ENCODE data around the gene CCDC30.
"Not testable (repeated sequence)": the region's sequence is repeated elsewhere in the genome, so short reads cannot be mapped to it uniquely, and the experiment has no call there.

CCDC30 gene

DNA sequence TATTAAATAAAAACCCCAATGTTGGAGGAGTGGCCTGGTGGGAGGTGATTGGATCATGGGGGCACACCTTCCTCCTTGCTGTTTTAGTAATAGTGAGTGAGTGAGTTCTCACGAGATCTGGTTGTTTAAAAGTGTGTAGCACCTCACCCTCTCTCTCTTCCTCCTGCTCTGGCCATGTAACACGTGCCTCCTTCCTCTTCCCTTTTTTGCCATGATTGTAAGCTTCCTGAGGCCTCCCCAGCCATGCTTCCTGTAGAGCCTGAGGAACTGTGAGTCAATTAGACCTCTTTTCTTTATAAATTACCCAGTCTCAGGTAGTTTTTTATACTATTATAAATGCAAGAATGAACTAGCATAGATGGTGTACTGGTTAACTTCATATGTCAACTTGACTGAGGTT, 68.0 kb downstream of the CCDC30 start:
- DNase-seq = no peak

DNA sequence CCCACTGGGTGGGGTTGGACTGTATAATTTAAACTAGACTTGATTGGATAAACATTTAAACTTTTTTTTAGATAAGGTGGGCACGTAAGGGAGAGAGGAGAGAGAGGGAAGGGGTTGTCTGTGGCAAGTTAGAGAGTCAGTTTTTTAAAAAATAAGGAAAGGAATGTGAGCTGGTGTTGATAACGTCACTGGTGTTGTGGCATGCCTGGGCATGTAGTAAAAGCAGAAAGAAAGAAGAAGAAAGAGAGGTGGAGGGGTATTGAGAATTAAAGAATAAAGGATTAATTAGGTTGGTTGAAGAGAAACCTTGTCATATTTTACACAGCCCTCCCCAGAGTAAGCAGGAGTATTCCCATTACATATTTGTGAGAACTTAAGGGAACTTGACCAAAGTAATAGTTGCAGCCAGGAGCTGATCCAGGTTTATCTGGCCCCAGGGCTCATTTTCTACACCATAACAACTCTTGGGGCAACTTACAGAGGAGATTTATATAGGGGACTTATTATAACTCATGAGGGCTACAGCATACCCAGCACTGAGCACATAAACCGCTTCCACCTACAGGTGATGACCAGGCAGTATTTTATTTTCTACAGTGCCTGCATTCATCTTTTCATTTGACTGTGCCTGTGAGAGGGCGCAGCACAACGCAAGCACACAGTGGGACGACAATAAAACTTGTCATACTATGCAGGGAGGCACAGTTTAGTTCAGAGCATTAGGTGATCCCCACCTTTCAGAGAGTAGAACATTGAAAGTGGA, 70.2 kb downstream of the CCDC30 start:
- no peak for DNase-seq

DNA sequence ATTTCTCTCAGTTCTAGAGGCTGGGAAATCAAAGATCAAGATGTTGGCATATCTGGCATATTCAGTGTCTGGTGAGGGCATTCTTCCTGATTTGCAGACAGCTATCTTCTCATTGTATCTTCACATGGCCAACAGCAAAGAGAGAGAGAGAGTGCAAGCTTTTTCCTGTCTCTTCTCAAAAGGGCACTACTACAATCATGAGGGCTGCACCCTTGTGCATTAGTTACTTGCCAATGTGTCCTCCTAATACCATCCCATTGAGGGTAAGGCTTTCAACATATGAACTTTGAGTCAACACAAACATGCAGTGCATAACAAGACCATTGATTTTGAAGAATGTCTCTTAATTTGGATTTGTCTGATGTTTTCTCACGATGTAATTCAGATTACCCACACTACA, 78.0 kb downstream of the CCDC30 start:
- DNase-seq = no peak

DNA sequence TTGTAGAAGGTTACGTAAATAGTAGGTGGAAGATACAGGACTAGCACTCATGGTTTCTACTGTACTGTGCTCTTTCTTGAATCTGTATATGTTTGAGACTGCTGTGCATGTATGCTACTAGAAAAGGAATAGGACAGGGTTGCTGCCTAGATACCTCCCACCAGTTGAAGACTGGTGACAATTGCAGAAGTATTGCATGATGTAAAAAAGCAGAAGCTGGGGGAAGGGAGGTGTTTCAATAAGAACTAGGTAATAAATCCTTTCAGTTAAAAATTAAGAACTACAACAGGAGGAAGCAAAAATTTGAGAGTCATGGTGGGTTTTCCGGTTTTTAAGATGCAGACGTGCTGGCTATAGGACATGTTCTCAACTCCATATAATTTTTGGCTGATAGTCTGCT, 88.1 kb downstream of the CCDC30 start:
- DNase-seq = no peak

DNA sequence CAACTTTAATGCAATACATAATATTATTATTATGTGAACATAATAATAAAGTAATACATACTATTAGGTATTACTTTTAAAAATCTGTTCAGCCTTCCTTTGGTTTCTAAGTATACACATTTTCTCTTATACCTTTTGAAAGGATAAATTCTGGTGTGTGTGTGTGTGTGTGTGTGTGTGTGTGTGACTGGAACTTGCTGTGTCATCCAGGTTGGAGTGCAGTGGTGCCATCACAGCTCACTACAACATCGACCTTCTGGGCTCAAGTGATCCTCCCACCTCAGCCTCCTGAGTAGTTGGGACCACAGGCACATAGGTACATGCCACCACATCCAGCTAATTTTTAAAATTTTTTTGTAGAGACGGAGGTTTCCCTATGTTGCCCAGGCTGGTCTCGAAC, 88.5 kb downstream of the CCDC30 start:
- no peak for DNase-seq

DNA sequence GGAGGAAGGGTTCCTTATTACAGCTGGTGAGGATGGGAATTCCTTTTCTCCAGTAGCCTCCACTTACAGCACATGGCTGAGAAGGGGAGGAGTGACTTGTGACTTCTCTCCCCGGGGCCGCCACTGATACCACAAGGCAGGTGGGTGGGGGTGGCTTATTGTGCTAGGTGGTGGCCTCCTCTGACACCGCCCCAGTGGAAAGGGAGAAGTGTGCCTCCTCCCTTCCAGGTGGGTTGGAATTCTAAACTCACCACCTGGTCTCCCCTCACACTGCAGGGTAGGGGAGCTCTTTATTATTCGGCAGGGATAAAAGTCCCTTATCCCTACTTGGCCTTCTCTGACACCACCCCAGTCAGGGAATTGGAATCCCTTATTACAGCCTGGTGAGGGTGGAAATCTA, 89.5 kb downstream of the CCDC30 start:
- no peak for DNase-seq

DNA sequence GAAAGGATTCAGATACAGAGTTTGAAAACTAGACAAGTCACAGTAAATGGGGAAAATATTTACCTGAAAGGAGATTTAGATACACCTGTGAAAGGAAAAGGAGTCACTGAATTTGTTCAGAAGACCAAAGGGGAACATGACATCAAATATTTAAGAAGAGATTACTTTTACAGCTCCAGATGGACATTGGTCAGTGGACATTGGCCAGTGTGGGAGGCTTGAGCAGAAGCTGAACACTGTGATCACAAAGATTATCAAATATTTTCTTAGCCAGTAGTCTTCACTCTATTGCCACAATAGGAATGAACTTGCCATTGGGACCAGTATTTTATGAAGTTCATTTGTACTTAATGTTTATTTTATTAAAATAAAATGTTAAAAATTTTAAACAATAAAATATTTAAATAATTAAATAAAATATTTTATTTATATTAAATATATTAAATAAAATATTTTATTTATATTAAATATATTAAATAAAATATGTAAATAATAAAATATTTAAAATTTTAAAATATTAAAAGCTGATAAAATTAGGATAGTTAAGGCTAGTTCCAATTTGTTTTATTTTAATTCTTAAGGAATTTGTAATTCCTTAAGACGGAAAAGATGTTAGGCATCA, 94.3 kb downstream of the CCDC30 start:
- no peak for DNase-seq

DNA sequence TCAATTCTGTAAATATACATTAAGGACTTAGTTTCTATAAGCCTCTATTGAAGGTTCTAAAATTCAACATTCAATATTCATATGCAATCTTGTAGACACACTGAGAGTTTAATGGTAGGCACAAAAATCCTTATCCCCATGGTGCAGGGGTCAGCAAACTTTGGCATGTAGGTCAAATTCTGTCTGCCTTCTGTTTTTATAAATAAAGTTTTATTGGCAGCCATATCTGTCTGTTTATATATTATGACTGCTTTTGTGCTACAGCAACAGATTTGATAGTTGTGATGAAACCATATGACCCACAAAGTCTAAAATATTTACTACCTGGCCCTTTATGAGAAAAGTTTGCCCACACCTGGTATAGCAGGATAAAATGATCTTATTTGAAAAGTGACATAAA, 104.0 kb downstream of the CCDC30 start:
- no peak for DNase-seq

DNA sequence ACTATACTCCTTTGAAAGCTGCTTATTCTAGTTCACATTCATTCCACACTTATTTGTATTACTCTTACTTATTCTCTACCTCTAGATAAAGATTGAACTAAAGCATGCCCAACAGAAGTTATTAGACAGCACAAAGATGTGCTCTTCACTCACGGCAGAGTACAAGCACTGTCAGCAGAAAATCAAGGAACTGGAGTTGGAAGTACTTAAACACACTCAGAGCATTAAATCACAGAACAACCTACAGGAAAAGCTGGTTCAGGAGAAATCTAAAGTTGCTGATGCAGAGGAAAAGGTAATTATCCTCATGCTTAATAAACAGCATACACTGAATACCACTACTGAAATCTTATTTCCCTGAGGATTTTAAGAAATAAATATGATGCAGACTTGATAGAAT, 113.8 kb downstream of the CCDC30 start:
- no peak for DNase-seq

DNA sequence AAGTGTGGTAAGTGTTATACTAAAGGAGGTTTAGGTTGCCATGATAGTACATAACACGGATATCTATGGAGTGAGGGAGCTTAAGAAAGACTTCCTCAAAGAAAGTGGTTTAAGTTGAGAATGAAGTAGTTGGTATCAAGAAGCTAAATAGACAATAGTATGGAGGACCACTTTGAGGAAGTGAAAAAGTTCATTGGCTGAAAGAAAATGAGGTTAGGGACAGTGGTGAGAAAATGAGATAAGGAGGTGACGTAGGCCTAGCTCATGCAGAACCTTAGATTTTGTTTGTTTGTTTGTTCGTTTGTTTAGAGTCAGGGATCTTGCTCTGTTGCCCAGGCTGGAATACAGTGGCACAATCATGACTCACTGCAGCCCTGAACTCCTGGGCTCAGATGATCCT, 122.9 kb downstream of the CCDC30 start:
- DNase-seq = no peak

DNA sequence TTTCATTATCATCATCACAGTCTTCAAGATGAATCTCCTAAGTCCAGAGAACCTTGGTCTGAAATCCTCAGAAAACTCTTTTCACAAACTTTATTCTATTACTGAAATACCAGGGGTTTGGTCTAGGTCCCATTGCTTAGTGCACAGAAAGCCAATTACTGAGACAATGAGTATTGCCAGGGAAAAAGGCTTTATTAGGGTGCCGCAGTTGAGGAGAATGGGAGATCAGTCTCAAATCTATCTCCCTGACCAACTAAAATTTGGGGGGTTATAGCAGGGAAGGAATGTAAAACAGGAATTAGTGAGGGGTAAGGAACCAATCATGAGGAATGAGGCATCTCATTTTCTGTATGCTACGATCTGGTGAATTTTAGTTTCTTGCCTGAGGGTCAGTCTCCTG, 124.7 kb downstream of the CCDC30 start:
- DNase-seq = no peak

DNA sequence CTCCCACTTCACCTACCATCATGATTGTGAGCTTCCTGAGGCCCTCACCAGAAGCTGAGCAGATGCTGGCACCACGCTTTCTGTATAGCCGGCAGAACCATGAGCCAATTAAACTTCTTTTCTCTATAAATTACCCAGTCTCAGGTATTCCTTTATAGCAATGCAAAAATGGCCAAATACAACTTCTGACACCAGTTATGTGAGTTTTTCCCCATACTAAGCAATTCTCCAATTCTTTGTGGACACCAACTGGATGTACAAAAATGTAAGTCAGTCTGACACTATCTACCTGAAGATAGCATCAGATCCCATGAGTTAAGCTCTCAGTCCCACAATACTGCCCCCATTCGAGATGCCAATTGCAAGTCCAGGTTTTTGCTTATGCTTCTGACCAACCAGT, 129.7 kb downstream of the CCDC30 start:
- DNase-seq = no peak

DNA sequence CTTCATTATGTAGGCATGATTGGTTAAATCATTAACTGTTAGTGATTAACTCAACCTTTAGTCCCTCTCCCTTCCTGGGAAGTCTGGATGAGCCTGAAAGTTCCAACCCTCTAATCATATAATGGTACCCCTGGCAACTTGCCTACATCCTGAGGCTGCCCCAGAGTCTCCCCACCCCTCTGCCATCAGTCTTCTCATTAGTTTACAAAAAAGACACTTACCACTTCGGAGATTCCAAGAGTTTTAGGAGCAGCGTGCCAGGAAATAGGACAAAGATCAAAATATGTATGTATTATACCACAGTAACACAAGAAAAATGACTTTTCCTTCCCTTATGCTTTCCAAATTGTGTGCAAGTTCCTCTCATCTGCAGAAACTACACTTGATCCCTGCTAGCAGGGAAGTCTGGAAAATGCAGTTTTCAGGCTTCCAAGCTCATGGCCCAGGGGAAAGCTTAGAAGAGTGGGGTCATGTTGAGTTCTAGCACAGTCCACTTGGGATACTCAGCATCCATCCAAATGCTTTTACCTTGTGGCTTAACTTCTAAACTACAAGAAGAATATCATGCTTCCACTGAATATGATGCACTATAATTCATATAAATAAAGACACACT, 130.5 kb downstream of the CCDC30 start:
- DNase-seq = no peak

DNA sequence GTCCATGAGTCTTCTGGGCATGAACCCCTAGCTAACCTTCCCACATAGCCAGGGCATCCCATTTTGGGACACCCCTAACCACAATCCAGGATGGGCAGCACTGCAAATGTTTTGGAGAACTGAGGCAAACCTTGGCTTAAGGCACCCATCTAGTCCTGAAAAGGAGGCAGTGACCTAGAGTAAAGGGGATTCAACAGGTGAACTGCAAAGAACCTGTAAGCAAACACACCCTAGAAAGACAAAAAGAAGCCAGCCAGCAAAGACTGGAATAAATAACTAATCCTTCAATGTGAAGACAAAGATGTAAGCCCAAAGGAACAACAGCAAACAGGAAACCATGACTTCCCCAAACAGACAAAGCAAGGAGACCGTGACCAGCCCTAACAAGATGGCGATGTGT, 138.4 kb downstream of the CCDC30 start:
- DNase-seq = no peak

DNA sequence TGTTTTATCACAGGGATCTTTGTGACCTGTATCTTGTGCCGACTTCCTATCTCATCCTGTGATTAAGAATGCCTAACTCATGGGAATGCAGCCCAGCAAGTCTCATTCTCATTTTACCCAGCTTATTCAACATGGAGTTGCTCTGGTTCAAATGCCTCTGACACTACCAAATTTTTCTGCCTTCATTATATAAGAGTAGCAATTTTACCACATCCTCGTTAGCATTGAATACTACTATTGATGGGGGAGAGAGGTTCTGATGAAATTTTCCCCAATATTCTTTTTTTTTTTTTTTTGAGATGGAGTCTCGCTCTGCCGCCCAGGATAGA, 150.7 kb downstream of the CCDC30 start:
- DNase-seq = no peak

DNA sequence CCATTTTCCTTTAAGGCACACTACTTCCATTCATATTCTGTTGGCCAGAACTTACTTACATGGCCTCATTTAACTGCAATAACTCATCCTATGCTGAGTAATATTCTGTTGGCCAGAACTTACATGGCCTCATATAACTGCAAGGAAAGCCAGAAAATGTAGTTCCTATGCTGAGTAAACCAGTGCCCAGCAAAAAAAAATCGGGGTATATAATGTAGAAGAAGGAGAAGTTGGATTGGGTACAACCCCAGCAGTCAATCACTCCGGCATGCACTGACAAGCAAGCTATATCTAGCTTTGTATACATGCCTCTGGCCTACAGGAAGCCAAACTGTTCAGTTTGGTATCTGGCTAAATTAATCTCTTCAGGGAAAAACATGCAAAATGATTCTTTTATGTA, 155.8 kb downstream of the CCDC30 start:
- no peak for DNase-seq

DNA sequence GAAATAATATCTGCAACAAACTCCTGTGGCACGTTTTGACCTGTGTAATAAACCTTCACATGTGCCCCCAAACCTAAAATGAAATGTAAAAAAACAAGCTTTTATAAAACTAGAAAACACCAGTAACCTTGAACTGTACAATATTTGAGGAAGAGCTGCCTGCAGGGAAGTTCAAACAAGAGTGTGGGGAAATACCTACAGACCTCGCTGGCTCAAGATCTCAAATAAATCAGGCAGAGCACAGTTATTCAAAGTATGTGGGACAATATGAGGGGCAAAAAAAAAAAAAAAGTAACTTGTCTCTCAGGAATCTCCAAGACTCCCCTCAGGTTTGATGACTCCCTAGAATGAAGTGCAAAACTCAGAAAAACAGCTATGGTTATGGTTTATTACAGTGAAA, 157.2 kb downstream of the CCDC30 start:
- no peak for DNase-seq

DNA sequence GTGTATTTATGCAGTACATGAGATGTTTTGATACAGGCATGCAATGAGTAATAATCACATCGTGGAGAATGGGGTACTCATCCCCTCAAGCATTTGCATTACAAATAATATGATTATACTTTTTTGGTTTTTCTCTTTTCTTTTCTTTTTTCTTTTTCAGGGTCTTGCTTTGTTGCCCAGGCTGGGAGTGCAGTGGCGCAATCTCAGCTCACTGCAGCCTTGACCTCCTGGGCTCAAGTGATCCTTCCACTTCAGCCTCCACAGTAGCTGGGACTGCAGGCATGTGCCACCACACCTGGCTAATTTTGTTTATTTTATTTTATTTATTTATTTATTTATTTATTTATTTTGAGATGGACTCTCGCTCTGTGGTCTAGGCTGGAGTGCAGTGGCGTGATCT, 158.1 kb downstream of the CCDC30 start:
- DNase-seq = not testable (repeated sequence)

DNA sequence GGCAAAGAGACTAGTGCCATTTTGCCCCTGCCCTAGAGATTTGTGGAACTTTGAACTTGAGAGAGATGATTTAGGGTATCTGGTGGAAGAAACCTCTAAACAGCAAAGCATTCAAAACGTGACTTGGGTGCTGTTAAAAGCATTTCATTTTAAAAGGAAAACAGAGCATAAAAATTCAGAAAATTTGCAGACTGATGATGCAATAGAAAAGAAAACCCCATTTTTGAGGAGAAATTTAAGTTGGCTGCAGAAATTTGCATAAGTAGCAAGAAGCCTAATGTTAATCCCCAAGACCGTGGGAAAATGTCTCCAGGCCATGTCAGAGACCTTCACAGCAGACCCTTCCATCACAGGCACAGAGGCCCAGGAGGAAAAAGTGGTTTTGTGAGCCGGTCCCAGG, 164.1 kb downstream of the CCDC30 start:
- DNase-seq = not testable (repeated sequence)

DNA sequence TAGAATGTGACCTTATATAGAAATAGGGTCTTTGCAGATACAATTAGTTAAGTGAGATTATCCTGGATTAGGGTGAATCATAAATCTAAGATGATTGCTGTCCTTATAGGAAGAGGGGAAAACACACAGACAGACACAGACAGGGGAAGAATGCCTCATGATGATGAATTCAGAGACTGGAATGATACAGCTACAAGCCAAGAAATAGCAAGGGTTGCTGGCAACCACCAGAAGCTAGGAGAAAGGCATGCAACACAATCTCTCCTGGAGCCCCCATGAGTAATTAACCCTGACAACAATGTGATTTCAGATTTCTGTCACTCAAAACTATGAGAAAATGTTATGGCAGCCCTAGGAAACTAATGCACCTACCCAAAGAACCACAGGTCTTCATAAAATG, 176.0 kb downstream of the CCDC30 start:
- DNase-seq = no peak

DNA sequence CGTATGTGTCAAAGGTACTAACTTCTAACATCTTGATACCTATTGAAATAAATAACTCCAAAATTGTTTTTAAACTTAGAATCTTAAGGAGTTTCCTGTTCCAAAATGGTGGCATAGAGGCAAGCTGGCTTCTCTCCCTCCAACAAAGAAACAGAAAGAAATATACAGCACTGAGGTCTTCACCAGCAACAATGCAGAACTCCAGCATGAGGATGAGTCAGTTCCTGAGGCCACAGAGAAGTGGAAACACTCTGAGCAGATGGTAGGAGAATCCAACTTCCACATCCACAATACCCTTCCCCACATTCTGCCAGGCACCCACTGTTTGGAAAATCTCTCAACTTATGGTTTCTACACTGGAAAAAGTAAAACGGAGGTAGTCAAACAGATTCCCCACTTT, 183.0 kb downstream of the CCDC30 start:
- DNase-seq = no peak

DNA sequence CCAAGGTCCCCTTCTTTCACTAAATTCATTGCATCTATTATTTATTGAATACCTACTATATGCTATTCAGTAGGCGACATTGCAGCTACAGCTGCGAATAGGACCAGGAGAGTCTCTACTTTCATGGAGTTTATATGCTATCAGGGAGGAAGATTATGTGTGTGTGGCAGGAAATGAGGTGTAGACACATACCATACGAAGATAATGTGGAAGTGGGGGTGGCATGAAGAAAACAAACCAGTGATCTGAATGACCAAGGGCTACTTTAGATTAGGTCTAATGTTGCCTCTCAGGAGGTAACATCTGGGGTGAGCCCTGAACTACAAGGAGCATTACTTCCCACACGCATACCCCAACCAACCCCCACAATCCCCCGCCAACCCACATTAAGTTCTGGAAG, 194.1 kb downstream of the CCDC30 start:
- no peak for DNase-seq

DNA sequence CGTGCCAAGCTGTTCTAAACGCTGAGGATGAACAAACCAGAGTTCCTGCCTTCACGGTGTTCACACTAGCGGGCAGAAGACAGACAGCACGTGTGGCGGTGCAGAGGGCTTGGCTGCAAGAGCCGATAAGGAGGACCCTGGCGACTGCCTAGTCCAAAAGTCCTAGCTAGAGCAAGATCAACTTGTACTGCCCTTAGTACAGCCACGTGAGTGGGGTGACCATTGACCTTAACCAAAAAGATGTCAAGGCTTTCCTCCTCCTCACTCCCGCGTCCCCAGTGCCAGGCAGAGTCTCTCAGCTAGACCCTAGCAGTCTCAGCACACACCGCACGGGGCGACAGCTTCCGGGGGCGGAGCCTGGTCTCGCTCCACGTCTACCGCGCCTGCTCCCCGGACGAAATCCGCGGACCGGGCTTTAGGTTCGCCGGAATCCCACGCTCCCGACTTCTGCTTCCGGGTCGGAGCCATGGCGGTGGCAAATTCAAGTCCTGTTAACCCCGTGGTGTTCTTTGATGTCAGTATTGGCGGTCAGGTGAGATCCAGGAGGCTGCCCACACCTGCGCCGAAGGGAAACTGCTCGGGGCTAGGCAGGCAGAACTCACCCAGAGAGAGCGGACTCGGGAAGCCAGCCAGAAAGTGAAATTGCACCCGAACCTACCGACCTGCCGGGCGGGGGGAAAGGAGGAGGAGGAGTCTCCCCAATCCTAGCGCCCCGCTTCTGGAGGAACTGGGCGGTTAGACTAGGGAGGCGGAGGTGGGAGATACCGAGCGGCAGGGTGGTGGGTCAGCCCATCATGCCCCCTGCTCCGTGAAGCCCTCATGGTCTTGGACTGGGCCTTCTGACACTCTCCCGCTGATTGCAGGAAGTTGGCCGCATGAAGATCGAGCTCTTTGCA, 195.1 kb downstream of the CCDC30 start, which contains the start of gene PPIH:
Gene PPIH, plus strand, starts transcription at position 443 of the 896 bp plus-strand sequence. Its CDS starts 24 bp downstream, at position 467.
- peak; percentile 86 to 91 (median 86) for DNase-seq
